ENCODE data around the gene BTRC.
"Not testable (repeated sequence)": the region's sequence is repeated elsewhere in the genome, so short reads cannot be mapped to it uniquely, and the experiment has no call there.

The BTRC gene

DNA sequence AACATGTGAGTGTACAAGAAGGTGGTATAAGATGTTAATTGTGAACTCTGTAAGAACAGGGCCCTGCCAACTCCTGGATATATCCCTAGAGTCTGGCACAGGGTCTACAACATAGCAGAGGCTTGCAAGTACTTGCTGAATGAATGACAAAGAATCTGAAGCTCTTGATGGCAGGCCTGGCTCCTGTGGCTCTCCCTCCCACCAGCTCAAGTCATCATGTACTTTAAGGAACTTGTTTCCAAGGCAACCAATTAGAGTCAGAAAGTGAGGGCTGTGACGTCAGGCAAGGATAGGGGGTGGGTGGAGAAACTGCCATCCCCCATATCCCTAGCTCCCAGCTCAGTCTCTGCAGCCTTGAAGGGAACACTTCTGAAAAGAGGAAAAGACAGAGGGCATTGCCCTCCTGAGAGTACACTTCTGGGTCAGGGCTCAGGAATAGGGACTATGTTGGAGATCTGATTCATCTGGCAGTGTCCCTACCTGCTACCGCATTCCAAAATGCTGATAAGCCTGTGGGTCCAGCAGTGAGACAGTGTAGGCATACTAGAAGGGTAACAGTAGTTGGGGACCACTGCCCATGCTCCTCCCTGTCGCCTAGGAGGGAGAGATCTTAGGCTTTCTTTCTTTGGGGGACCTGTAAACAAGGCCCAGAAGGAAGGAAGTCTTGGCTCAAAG lies 34.6 kb upstream of the BTRC start:
- H3K4me3 ChIP-seq (ENCODE audit: low read depth, low read length) = no peak overlapping the region
- TF ChIP-seq, protein P1, sequence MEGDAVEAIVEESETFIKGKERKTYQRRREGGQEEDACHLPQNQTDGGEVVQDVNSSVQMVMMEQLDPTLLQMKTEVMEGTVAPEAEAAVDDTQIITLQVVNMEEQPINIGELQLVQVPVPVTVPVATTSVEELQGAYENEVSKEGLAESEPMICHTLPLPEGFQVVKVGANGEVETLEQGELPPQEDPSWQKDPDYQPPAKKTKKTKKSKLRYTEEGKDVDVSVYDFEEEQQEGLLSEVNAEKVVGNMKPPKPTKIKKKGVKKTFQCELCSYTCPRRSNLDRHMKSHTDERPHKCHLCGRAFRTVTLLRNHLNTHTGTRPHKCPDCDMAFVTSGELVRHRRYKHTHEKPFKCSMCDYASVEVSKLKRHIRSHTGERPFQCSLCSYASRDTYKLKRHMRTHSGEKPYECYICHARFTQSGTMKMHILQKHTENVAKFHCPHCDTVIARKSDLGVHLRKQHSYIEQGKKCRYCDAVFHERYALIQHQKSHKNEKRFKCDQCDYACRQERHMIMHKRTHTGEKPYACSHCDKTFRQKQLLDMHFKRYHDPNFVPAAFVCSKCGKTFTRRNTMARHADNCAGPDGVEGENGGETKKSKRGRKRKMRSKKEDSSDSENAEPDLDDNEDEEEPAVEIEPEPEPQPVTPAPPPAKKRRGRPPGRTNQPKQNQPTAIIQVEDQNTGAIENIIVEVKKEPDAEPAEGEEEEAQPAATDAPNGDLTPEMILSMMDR (IDR thresholded peaks at IDR 0.05; ENCODE audit: low read depth, low read length) = no peak

DNA sequence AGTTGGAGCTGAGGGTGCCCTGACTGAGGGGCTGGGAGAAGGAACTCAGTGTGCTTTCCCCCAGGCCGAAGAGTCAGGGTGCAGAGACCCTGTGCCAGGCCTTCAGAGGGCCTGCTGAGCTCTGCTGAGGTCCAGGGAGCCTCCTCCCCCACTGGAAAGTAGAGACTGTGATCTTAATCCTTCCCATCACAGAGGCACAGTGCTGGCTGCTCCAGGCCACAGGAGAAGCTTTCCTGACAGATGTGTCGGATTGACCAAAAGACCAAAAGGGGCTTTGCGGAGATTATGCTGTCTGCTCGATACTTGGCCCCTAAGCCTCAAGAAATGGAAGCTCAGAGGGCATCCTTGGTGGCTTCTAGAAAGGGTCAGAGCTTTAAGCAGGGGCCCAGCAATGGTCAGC lies 32.9 kb upstream of the BTRC start:
- TF ChIP-seq, protein P1 (IDR thresholded peaks at IDR 0.05; ENCODE audit: low read depth, low read length) = no peak
- H3K4me3 ChIP-seq (ENCODE audit: low read depth, low read length) = no peak overlapping the region

DNA sequence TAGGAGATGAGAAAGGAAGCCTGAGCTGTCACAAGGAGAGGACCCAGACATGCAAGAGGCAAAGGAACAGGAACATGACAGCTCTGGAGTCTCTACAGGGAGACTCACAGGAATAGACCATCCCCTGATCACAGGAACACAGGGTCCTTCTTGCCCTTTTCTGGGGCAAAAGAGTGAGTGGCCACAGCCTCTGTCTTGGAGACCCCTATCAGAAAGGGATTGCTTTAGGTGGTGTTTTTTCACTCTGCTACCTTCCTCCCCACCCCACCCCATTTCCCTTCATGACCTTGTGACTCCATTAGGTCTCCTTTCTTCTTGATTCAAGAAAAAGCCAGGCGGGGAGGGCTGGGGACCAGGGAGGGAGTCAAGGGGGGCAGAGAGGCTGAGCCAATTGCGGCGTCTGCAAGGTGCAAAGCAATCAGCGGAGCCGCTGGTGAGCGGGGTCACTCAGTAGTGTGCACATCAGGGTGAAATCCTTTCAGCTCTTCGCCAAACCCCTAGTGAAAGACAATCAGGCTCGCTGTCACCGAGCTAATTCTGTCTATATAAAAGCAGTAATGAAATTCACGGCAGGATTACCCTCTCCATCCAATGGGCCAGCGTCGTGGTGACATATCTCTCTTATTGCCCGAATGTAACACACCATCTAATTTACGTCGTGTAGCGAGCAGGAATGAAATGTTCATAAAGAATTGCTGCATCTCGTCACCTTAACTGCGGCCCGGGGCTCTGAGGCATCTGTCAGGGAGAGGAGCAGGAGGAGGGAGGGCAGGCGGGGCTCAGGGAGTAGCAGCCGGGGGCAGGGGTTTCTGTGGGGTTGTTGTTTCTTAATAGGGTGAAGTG lies 31.5 kb upstream of the BTRC start:
- H3K4me3 ChIP-seq (ENCODE audit: low read depth, low read length) = no peak overlapping the region
- TF ChIP-seq, protein P1 (IDR thresholded peaks at IDR 0.05; ENCODE audit: low read depth, low read length) = no peak

DNA sequence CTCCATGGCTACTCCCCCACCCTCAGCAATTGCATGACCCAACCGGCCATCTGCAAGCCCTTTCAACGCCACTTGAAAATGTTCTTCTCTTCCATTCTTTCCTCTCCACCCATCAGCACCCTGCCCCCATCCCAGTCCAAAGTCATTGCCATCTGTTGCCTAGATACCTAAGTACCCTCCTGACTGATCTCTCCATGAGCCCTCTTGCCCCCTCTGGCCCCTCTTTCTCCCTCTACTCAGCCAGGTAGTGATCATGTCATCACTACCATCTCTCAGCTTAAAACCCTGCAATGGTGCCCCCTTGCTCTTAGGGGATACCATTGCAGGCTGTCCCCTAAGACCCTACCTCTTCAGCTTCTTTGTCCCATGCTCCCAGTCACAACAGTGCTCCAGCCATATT lies 30.5 kb upstream of the BTRC start:
- TF ChIP-seq, protein P1 (IDR thresholded peaks at IDR 0.05; ENCODE audit: low read depth, low read length) = no peak
- no peak overlapping the region for H3K4me3 ChIP-seq (ENCODE audit: low read depth, low read length)

DNA sequence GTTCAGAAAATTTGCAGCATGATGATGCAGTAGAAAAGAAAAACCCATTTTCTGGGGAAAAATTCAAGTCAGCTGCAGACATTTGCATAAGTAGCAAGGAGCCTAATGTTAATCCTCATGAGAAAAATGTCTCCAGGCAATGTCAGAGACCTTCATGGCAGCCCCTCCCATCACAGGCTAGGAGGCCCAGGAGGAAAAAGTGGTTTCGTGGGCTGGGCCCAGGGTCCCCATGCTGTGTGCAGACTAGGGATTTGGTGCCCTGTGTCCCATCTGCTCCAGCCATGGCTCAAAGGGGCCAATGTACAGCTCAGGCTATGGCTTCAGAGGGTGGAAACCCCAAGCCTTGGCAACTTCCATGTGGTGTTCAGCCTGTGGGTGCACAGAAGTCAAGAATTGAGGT lies 26.5 kb upstream of the BTRC start:
- H3K4me3 ChIP-seq (ENCODE audit: low read depth, low read length) = not testable (repeated sequence)

DNA sequence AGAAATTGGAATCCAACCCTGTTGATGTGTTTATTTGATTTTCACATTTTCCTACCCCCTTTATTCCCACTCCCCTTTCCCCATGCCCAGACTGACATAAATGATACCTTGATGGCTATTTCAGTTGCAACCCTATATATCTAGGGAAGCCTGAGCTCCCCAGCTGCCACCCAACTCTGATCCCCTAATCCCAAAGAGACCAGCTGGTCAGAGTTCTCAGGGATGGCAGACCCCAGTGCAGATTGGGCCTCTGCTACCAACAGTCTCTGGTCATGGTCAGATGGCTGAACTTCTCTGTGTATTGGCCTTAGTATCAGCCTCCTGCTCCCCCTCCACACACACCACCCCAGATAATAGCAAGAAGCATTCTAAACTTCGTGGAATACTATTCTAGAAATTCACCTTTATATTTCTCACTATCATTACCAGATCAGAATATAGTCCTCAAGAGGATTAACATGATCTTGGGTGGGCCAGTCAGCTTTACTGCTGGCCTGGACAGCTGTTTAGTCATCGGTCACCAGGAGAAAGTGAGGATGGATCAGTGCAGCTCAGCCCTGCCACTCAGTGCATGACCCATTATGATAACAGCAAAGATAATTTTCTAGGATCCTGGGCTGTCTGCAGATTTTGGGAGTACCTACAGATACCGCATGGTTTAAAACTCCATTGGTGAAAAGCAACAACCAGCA lies 24.5 kb upstream of the BTRC start:
- TF ChIP-seq, protein P1 (IDR thresholded peaks at IDR 0.05; ENCODE audit: low read depth, low read length) = no peak
- H3K4me3 ChIP-seq (ENCODE audit: low read depth, low read length) = no peak overlapping the region

DNA sequence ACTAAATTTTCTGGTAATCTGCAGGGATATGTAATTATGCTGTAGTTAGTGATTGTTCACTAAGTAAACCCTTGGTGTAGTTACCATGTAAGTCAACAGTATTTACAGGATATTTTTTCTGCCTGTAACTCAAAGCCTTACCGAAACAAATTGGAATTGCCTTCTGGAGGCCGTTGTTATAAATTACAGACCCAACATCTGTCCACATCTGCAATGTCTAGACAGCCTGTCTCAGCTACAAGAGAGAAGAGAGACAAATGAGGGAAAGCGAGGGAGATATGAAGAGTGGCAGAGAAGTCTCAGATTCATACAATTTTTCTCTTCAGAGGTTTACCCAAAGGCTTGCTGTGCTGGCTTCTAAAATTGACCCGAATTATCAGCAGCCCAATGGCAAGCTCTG lies 23.7 kb upstream of the BTRC start:
- TF ChIP-seq, protein P1 (IDR thresholded peaks at IDR 0.05; ENCODE audit: low read depth, low read length) = no peak
- H3K4me3 ChIP-seq (ENCODE audit: low read depth, low read length) = no peak overlapping the region

Measured in WI38 (cell line).